Gastroesophageal sphincter (tissue), 2 donors: ENCODE results near the gene SPACA5.

Source experiments
- POLR2A ChIP-seq, 2 donors: fragments of 450-650 bp; IDR thresholded peaks; one replicate each; pipeline ENCODE4 v1.6.1; 2017; ENCODE audit warnings: antibody characterized with exemption in 2 of 2, mild to moderate bottlenecking in 2 of 2, moderate library complexity in 1 of 2
- POLR2AphosphoS5 ChIP-seq: sonication (generic); formaldehyde crosslinking; IDR thresholded peaks from one replicate; pipeline ENCODE4 v1.6.1; 2017; ENCODE audit warnings: antibody characterized with exemption

- TF ChIP-seq POLR2AphosphoS5 (no peak), POLR2A (IDR thresholded peaks at IDR 0.05) (no peak)
Measured at GRCh38 chrX:48035891-48036290, 29.1 kb downstream of the SPACA5 start.
